ENCODE measurements around the gene SCPEP1.
A peak's percentile ranks its signal among the peaks of the same experiment; 100 is the strongest.
"Not testable (repeated sequence)": the region's sequence is repeated elsewhere in the genome, so short reads cannot be mapped to it uniquely, and the experiment has no call there.

SCPEP1 gene, protein sequence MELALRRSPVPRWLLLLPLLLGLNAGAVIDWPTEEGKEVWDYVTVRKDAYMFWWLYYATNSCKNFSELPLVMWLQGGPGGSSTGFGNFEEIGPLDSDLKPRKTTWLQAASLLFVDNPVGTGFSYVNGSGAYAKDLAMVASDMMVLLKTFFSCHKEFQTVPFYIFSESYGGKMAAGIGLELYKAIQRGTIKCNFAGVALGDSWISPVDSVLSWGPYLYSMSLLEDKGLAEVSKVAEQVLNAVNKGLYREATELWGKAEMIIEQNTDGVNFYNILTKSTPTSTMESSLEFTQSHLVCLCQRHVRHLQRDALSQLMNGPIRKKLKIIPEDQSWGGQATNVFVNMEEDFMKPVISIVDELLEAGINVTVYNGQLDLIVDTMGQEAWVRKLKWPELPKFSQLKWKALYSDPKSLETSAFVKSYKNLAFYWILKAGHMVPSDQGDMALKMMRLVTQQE

DNA sequence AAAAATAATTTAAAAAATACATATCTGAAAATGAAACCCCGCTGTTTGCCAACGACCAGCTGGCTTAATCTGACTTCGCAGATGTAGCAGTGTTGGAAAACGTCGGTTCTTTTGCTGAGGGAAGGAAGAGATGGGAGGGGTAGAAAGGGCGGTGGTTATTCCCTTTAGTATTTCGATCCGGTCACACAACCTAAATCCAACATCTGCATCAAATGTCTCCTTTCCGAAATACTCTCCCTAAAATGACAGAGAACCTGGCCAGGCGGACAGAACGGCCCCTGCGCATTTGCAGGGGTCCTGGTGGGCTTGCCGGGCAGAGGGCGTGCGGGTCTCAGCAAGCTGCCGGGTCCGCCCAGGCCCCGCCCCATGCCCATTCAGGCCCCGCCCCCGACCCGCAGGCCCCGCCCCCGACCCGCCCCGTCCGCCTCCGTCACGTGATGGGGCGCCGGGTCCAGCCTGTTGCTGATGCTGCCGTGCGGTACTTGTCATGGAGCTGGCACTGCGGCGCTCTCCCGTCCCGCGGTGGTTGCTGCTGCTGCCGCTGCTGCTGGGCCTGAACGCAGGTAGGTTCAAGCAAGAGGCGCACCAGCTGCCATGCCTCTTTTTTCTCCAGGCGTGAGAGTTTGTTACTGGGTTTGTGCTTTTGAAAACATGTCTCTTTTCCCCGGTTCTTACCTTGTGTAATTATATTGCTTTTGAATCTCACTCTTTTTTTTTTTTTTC, at the start of gene SCPEP1:
Gene SCPEP1, plus strand, starts transcription at position 459 of the 723 bp plus-strand sequence. Its CDS starts 29 bp downstream, at position 488.
- peak; percentile 87 for DNase-seq

DNA sequence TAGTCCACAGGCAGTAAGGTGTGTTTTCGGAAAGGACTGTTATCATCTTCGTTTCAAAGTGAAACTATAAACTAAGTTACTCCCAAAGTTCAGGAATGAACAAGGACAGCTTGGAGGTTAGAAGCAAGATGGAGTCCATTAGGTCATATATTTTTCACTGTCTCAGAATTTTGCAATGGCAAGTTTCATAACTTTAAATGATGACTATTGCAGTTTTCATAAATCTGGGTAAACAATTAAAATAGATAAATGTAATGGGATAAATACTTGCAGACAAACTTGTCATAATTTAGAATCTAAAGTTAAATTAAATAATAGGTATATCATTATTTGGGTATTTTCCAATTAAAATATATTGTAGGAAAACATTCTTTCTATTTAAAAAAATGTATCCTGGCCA, 49.3 kb upstream of the SCPEP1 start:
- no peak for DNase-seq

DNA sequence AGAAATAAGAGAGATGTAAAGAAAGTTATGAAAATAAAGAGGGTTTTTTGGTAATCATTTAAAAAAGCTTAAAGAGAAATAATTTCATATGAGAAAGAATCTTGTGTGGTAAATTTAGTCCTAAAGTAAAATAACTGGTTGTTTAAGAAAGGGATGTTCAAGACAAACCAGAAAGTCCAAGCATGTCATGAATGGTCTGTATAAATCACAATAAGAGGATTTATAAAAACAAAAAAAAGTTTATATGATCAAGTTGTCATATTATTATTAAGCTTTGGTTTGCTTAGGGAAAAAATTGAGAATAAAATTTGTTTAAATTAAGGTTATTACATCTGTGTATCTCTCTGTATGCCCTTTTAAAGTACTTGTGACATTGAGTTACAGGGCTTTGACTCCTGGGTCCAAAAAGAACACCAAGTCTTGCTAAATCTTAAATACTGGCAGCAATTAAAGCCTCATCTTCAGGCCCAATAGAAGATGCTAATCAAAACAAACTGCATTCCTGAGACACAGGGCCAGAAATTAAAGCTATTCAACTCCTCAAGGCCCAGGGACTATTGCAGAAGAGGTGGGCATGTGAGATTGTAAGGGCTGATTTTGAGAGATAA, 48.5 kb upstream of the SCPEP1 start:
- no peak for DNase-seq

DNA sequence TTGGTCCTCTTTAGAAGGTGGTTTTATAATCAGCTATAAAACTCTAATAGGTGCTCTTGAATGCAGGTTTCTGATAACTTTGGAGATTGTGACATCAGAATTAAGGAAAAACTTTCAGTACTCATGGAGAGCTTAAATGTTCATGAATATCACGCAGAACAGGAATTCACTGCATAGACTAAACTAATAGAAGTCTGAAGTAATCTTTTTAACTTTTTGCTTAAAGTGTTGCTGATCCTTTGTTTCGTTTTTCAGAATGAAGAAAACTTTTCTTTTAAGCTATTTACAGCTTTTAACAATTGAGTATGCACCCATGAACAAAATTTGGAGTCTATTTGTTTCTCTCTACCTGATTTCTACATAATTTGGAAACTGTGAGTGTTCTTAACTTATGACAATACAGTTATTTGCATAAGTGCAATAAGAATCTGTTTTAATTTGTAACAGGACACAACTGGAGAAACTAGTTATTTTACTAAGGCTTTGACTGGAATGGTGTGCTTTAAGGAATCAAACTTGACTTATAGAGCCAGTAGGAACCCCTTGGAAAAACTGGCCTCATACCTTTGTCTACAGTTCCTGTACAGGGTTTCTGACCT, 47.1 kb upstream of the SCPEP1 start:
- DNase-seq: no peak

DNA sequence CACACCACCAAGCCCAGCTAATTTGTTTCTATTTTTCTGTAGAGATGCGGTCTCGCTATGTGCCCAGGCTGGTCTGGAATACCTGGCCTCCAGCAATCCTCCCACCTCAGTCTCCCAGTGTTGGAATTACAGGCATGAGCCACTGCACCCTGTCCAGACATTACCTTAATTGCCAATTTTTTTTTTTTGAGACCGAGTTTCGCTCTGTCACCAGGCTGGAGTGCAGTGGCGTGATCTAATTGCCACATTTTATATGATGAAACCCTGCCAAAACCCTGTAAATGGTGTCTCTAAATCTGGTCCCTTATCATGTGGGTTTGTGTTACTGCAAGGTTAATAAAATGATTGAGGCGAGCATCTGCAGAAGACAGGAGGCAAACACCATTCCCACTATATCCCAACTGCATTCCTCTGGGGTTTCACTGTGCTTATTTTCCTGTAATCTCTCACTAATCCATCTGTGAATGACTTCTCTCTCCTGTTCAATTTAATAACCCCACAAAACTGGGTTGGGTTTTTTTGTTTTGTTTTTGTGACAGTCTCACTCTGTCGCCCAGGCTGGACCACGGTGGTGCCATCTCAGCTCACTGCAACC, 44.7 kb upstream of the SCPEP1 start:
- no peak for DNase-seq

- DNase-seq: no peak
Measured at GRCh38 chr17:56933868-56934267, 44.1 kb upstream of the SCPEP1 start.

- no peak for DNase-seq
Measured at GRCh38 chr17:56934280-56934679, 43.7 kb upstream of the SCPEP1 start.

DNA sequence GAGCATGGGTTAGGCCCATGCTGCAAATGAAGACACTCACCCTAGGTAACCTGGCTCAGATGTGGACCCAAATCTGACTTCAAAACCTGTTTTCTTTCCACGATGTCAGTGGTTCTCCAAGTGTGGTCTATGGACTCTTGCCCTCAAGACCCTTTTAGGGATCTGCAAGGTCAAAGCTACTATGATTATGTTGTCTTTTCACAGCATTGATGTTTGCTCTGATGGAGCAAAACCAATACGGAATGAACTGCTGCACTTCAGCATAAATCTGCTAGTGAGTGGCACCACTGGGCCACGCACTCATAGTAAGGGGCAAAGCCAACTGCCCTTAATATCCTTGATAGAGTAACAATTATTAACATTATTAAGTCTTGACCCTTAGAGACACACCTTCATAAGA, 42.5 kb upstream of the SCPEP1 start:
- no peak for DNase-seq

- no peak for DNase-seq
Measured at GRCh38 chr17:56936697-56937322, 41.1 kb upstream of the SCPEP1 start.

DNA sequence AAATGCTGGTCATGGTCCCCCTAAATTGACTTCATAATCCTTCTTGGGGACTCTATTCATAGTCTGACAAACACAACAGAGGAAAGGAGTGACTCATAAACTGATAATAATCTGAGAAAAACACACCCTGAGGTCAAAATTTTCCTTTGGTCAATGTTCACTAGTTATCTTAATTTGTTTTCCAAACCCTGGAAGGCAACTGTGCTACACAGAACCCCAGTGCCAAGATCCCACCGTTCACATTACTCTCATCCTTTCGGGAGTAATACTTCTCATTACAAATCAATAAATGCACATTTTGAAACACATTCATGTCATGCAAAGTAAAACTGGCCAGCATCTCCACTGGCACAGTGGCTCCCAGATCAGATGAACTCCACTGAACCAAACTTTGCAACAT, 40.2 kb upstream of the SCPEP1 start:
- no peak for DNase-seq

- not testable (repeated sequence) for DNase-seq
Measured at GRCh38 chr17:56938206-56938605, 39.7 kb upstream of the SCPEP1 start.

- DNase-seq: peak; percentile 72
Measured at GRCh38 chr17:56939869-56940484, 38.0 kb upstream of the SCPEP1 start.

GRCh38 chr17:56943505-56944125, 34.3 kb upstream of the SCPEP1 start:
- DNase-seq: no peak

DNA sequence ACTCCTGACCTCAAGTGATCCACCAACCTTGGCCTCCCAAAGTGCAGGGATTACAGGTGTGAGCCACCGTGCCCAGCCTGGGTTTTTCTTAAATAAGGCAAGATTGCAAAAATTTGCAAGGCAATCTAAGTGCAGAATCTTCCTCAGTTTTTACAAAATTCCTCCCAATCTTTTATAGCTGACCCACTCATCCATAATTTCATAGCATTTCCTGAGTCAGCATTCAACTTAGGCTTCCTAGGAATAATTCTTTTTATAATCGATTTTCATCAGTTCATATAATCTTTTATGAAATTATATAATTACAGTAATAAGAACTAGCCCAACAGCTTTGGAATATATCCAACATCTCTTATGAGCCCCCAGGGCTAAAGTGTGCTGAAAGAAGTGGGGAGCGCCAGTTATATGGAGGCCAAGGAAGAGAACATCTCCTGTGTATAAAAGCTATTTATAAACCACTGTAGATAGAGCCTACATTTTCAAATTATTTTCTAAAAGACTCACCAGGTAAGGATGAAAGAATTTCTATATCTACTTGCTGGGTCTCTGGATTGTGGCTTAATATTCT, 31.9 kb upstream of the SCPEP1 start:
- no peak for DNase-seq

- no peak for DNase-seq
Measured at GRCh38 chr17:56947741-56948140, 30.2 kb upstream of the SCPEP1 start.

DNA sequence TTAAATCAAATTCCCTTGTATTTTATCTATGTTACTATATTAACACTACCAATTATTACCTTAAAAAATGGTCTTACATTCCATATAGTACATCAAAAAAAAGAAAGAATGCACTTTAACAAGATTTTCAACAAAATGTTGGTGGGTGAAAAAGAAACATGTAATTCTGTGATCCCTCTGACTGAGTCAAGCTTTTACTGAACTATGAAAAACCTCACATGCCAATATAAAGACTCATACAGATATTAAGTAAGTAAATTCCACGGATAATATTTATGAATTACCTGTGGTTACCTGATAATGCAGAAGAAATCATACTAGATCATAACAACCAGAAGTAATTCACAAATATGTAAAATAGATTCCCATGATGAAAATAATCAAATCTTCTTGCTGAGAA, 29.4 kb upstream of the SCPEP1 start:
- no peak for DNase-seq

GRCh38 chr17:56949595-56949994, 28.3 kb upstream of the SCPEP1 start:
- DNase-seq: no peak

GRCh38 chr17:56956992-56957391, 20.9 kb upstream of the SCPEP1 start:
- no peak for DNase-seq

DNA sequence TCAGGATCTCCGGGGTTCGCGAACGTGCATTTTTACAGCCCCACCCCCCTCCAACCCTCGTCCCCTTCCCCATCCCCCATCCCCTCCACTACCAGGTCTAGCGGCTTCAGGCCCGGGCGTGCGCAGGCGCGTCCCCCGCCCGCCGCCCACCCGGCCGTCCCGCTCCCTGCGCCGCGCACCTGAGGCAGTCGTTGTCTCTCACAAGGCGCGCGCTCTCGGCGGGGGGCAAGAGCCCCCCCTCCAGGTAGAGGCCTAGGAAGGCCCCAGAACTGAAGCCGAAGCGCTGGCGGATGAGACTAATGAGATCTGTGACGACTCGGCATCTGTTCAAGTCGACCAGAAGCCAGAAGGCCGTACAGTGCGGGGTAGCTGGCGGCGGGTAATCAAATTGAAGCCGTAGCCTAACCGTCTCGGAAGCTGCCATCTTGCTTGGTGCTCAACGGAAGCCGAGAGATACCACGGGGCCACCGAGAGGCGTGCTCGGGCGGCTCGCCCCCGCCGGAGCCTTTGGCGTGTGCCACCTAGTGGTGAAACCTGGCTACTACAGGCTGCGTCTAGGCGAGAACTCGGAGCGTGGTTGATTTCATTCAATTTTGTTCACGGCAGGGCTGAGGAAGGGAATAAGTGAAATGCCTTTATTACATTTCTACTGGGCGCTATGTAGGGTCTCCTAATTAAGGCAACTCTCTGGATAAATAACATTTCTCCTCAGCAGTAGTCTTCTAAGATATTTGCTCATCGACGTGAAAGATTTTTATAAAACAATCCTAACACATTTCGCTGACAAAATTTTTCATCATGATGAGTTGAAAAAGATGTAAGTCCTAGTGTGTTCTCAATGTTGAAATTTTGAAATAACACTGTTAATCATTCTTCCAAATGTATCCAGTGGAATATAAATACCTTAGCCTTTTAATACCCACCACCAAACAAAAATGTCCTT, 17.1 kb upstream of the SCPEP1 start, which contains the start of gene COIL:
Gene COIL, minus strand, starts transcription at position 455 of the 943 bp plus-strand sequence. Its CDS starts 31 bp downstream, at position 424.
- peak; percentile 93 for DNase-seq

DNA sequence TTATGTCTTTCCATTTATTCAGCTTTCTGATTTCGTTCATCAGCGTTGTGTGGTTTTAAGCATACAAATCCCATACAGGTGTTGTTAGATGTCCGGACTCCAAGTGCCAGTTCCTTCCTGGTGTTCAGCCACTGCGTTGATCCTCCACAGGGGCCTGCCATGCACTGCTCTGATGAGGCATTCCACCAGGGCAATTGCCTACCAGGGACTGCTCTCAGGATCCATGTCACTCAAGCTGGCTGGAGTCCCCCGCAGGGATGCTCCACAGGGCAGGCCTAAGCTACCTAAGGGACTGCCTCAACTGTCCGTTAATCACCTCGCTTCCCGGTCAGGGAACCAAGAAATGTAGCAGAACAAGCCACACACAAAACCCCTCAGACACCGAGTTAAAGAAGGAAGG, 12.7 kb upstream of the SCPEP1 start:
- DNase-seq: not testable (repeated sequence)
